Embryonic facial prominence (tissue), 1 donor: ENCODE results near the gene SCAPER.
"Not testable (repeated sequence)": the region's sequence is repeated elsewhere in the genome, so short reads cannot be mapped to it uniquely, and the experiment has no call there.

Source experiments
- DNase-seq: peaks from one replicate; pipeline ENCODE4 v3.0.0-alpha.2; 2016; ENCODE audit errors: extremely low spot score

Gene SCAPER

DNA sequence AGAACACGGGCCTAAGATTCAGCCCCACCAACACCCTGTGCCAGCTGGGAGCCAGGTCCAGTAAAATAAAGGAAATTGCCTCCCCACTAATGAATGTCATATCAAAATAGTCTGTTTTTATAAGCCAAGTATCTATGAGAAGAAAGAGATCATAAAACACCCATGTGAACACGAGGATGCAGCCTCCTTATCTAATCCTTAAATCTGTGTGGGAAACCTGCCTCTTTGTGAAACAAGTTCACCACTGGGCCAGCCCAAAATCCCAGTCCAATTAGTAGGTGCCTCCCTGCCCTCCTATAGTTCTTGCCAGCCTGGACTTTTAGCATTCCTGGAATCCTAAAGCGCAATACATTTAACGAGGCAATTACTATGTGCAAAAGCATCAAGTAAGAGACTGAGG lies 42.0 kb downstream of the SCAPER start:
- no peak for DNase-seq

DNA sequence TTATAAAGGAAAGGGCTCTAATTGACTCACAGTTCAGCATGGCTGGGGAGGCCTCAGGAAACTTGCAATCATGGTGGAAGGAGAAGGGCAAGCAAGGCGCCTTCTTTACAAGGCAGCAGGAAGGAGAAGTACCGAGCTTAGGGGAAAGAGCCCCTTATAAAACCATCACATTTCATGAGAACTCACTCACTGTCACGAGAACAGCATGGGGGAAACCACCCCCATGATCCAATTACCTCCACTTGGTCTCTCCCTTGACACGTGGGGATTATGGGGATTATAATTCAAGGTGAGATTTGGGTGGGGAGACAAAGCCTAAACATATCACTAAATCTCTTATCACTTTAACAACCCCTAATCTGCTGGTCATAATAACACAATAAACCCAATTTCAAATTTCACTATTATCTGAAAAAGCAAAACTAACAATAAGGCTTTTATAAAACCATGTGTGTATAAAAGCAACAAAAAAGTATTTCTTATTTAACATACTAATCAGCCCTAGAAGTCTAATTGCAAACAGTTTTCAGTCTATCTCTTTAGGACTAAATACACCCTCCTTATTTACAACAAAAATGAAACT lies 43.2 kb downstream of the SCAPER start:
- no peak for DNase-seq

DNA sequence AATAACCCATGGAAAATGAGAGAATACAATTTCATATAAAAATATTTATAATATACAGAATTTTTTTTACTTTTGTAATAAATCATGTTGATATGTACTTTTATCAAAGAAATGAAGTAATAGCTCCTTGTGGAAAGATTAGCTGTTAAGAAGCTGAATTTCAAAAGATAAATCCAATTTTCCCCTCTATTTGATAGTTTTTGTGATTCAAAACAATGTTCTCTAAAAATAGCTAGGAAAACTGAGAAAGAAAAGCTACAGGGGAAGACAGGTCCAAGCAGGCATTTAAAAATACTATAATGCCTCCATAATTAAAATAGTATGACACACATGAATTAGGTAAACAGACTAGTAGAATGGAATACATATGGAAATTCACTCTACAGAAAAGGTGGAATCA lies 44.9 kb downstream of the SCAPER start:
- DNase-seq: no peak

DNA sequence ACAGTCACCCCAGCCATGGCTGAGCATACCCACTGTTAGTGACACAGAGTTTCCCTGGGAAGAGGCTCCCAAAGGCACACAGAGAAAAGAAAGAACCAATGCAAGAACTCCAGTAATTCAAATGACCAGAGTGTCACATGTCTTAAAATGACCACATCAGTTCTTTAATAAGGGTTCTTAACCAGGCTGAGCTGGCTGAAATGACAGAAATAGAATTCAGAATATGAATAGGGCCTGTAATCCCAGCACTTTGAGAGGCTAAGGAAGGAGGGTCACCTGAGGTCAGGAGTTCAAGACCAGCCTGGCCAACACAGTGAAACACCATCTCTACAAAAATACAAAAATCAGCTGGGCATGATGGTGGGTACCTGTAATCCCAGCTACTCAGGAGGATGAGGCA lies 54.8 kb downstream of the SCAPER start:
- not testable (repeated sequence) for DNase-seq

DNA sequence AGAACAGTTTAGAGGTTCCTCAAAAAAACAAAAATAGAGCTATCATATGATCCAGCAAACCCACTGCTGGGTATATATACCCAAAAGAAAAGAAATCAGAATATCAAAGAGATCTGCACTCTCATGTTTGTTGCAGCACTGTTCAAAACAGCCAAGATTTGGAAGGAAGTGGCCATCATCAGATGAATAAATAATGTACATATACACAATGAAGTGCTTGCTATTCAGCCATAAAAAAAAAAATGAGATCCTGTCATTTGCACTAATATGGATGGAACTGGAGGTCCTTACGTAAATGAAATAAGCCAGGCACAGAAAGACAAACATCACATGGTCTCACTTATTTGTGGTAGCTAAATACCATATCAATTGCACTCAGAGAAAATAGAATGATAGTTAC lies 58.4 kb downstream of the SCAPER start:
- no peak for DNase-seq

DNA sequence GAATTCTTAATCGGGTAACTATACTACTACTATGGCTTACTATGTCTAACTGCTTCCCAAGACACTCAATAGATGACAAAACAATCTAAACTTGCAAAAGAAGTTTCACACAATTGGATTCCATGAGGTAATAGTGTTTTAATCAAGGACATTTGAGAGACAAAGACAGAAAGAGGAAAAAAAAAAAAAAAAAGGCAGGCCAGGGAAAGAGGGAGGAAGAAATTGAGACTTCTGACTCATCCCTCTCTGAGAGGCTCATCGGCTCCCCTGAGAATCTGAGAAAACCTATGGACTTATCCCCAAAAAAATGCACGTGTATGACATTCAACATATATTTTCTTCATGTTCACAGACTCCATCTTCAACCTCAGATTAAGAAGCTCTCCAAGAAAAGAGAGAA lies 61.0 kb downstream of the SCAPER start:
- DNase-seq: no peak

DNA sequence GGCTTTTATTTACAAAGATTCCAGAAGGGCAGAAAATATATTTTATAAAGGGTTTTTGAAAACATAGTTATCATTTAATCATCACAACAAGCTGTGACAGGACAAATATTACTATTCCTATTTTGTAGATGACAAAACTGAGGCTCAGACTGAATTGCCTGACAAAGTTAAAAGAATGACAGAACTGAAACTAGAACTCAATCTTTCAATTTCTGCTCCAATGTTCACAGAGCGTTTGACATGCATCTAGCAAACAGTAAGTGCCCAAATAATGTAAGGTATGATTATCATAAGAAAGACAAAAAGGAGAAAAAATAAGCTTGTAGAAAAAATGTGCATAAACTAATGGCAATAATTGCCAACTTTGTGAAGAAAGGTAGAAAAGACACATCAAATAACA lies 61.9 kb downstream of the SCAPER start:
- DNase-seq: no peak

DNA sequence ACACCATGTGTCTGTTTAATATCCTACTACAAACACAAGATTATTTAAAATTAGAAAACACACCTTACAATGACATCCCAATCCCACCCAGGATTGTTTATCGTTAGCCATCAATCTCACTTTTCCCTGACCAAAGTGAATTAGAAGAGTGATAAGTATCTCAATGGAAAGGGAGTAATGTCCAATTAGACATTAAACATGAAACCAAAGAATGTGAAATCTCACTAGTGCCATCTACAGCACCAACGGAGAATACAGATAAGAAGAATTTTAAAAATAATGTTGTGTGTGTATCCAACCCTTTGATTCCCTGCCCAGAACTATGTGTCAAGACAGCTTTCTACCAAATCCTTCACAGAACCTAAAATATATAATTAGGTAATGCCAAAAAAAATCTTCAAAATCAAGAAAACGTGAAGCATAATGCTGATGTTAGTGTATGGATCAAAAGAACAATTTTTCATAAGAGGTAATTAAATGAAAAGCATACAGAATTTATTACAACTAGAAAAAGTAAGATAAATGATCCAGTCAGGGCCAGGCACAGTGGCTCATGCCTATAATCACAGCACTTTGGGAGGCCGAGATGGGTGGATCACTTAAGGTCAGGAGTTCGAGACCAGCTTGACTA lies 64.2 kb downstream of the SCAPER start:
- DNase-seq: no peak

DNA sequence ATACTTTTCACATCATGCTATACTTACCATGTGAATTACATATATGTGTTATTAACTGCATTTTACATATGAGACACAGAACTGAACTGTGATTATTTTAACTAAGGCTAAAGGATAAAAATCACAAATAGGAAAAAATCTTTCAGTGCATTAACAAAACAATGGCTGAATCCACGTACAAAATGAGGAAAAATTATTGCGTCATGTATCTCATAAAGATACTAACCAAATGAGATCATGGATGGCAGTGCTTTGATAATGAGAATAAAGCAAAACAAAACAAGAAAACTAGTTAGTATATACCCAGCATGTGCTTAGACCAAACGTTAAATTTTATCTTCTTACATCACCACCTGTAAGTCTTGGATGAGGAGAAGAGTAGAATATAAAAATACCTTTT lies 66.0 kb downstream of the SCAPER start:
- DNase-seq: no peak

DNA sequence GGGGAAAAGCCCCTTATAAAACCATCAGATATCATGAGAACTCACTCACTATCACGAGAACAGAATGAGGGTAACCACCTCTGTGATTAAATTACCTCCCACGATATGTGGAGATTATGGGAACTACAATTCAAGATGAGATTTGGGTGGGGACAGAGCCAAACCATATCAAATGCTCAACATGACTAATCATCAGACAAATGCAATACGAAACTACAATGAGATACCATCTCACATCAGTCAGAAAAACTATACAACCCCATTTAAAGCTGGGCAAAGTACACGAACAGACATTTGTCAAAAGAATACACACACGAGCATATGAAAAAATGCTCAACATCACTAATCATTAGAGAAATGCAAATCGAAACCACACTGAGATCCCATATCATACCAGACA lies 67.7 kb downstream of the SCAPER start:
- DNase-seq: no peak

DNA sequence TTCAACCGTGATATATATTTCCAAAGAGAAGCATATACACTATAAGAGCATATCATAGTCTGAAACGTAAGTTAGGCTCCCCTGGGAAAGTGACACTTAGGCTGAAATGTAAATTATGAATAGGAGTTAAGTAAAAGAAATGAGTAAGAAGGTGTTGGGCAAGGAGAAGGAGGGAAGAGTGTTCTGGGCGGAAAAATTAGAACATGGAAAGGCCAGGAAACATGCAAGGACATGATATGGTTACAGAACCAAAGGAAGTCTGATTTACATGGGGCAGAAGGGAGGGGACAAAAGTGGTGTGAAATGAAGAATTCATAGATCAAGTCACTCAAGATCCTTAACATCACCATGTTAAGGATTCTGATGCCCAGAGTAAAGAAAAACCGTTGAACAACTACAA lies 75.2 kb downstream of the SCAPER start:
- DNase-seq: no peak

DNA sequence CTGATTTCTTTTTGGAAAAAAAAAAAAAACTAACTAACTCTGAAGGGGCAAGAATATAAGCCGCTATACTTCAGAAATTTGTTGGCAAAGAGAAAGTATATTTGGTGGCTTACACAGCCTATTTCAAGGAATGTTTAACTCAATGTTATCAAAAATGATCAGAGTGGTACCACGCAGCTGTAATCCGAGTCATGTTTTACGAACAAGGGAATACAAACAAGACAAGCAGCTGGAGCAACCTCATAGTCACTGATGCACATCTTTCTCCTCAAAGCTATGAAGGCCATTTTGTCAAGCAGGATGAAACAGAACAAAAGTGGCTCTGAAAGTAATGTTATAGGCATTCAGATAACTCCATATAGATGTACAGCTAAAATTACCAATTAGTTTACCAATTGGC lies 81.2 kb downstream of the SCAPER start:
- DNase-seq: no peak

DNA sequence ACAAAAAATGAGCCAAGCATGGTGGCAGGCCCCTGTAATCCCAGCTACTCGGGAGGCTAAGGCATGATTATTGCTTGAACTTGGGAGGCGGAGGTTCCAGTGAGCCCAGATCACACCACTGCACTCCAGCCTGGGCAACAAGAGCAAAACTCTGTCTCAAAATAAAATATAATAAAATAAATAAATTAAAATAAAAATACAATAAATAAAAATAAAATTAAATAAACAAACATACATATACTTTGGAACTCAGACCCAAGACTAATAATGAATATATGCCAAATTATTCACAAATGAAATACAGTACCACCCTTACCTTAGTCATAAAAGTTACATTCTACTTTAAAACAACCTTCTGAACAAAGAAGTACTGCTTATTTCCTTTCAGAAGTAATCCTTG lies 81.8 kb downstream of the SCAPER start:
- DNase-seq: no peak

DNA sequence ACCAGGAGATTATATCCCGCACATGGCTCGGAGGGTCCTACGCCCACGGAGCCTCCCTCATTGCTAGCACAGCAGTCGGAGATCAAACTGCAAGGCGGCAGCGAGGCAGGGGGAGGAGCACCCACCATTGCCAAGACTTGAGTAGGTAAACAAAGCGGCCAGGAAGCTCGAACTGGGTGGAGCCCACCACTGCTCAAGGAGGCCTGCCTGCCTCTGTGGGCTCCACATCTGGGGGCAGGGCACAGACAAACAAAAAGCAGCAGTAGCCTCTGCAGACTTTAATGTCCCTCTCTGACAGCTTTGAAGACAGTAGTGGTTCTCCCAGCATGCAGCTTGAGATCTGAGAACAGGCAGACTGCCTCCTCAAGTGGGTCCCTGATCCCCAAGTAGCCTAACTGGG lies 86.2 kb downstream of the SCAPER start:
- not testable (repeated sequence) for DNase-seq

DNA sequence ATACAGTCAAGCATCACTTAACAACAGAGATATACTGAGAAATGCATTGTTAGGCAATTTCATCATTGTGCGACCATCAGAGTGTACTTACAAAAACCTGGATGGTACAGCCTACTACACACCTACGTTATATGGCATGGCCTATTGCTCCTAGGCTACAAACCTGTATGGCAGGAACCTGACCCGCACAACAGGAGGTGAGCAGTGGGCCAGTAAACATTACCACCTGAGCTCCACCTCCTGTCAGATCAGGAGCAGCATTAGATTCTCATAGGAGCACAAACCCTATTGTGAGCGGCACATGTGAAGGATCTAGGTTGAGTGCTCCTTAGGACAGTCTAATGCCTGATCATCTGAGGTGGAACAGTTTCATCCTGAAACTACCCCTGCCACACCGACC lies 89.7 kb downstream of the SCAPER start:
- DNase-seq: no peak

DNA sequence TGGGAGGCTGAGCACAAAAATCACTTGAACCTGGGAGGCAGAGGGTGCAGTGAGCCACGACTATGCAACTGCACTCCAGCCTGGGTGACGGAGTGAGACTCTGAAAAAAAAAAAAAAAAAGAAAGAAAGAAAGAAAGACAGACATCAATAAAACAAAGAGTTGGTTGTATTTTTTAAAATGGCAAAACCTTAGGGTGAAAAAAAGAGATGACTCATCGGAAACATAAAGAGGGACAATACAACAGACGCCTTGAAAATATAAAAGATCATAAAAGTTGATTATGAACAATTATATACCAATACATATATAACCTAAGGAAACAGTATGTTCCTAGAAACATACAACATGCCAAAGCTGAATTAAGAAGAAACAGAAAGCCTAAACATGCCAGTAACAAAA lies 92.8 kb downstream of the SCAPER start:
- DNase-seq: no peak

DNA sequence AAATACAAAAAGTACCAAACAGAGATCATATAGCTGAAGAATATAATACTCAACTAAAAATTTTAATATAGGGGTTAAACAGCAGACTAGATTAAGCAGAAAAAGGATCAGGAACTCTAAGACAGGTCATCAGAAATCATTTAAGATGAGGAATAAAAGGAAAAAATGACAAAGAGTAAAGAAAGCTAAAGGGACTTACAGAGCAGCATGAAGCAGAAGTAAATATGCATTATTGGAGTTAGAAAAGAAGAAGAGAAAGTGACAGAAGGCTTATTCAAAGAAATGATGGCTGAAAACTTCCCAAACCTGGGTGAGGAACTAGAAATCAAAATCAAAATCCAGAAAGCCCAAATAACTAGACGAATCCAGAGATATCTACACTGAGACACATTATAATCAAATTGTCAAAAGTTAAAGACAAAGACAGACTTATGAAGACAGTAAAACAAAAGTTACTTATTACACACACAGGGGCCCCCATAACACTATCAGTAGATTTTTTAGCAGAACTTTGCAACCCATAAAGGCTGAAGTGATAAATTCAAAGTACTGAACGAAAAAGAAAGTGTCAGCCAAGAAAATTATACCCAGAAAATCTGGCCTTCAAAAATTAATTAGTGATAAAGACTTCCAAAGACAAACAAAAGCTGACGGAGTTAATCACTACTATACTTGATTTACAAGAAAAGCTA lies 95.6 kb downstream of the SCAPER start:
- no peak for DNase-seq

DNA sequence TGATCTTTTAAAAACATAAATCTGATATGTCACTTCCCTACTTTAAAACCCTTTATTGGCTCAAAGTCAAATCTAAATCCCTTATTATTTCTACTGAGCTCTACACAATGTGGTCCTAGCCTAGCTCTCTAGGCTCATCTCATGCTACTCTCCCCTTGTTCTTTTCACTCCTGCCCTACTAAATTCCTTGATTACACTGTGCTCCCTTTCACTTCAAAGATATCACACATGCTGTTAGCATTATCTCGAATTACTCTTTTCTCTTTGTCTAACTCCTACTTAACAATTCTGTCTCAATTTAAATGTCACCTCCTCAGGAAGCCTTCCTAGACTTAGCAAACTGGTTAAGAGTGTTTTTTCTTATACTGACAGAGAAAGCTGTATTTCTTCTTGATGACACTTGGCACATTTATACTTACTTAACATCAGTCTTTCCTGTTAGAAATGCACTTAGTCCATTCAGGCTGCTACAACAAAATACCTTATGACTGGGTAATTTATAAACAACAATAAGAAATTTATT lies 102.0 kb downstream of the SCAPER start:
- DNase-seq: no peak

DNA sequence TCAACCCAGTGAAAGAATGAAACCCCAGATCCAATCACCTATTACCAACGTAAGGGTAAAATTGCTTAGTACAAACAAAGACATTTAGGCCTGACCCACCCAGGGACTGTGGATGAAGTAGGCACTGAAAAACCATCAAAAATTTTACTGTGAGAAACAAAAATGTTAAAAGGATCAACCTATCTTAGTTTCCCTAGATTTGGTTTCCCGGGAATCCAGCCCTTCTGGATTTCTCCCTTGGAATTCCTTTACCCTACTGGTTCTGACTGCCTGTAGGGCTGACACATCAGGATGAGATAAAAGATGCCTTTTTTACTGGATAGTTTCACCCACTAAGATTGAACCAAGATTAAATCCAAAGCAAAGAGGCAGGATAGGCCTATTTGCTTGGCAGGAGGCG lies 102.7 kb downstream of the SCAPER start:
- no peak for DNase-seq

DNA sequence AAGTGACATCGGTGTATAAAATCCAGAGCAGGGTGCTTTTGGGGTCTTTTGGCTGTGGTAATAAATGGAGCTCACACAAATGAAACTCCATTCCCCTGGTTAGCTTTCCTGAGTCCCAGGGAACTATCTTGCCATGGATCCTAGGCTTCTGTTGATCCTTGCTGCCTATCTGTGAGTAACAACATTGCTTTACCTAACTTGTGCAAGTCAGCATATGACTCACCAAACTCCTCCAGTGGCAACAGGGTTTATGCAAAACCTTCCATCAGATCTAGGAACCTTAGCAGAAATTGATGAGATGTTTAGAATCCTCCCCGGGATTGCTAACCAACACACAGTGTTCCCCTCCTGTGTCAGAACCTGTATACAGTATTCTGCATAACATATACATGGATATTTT lies 105.4 kb downstream of the SCAPER start:
- DNase-seq: no peak

DNA sequence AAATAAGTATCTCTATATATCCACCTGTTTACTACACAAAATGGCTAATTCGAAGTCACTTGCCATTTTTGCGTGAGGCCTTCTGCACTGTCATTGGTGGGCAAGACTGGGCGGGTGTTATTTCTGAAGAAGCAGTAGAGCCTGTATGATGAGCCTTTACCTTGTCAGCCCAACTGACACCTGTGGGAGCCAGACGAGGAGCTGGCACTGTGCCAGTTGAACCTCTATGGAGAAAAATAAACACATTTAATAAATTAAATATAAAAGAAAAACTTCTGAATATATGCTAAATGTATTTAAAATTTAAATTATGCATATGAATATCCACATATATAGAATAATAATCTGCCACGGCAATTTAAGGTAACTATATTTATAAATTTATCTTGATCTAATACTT lies 109.9 kb downstream of the SCAPER start:
- DNase-seq: no peak

DNA sequence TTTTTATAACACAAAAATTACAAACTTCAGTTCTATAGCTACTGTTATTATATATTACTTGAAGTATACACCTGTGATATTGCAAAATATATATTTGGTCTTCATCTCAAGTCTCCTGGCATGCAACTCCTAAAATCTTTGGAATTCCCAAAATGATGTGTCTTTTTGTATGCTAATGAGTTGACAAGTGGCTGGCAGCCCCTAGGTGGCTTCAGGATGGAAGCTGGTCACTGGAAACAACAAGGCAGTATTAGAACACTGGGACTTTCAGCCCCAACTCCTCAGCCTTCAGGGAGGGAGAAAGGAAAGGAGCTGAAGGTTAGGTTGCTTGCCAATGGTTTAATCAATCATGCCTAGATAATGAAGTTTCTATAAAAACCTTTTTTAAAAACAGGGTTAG lies 112.0 kb downstream of the SCAPER start:
- DNase-seq: no peak

DNA sequence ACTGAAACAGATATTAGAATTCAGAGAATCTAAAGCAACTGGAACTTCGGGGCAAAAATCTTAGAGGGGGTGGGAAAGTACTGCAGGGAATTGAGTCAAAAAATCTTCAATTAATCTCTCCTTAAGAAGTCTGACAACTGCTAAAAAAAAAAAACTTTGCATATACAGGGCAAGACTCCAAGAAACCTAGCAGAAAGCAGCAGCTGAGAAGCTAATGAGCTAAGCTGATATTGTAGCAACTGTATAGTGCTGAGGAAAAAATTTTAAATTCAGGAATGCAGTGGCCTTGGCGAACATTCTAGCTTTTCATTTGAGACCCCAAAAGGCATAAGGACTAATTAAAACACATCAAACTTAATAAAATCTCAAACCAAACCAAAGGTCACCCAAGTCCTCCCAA lies 113.6 kb downstream of the SCAPER start:
- no peak for DNase-seq
